K562 (cell line): Measurements from ENCODE around the gene ACOT7. TPM values are rescaled to one million over a fixed set of nuclear protein-coding genes. Genes with fewer than 3 reads are reported as not detected.

ENCODE experiments used
- ATAC-seq: fragments of 200-7000 bp; cut with Tn5 transposase; 3 replicates; pipeline ENCODE4 v1.9.1; 2020; ENCODE audit warnings: moderate library complexity
- BruUV-seq: library from RNA; stranded (reverse); fragments of 400-500 nt; replicated peaks from 2 replicates; lab custom pipeline; 2021; lab: Mats Ljungman, UMichigan
- CTCF ChIA-PET: fragments of 300-600 bp; formaldehyde crosslinking; extraction: SDS; loops from one replicate; lab custom pipeline; 2021; ENCODE audit warnings: low intra/inter-chr PET ratio; lab: Yijun Ruan, JAX
- POLR2A ChIA-PET: fragments of 300-600, 350-650 bp; sonication (Branson Sonifier 250); formaldehyde crosslinking; extraction: SDS; loops from one replicate; lab custom pipeline; 2021; ENCODE audit warnings: antibody characterized with exemption, inconsistent platforms; lab: Yijun Ruan, JAX
- DNase-seq, 4 experiments: peaks; one replicate each; pipeline versions ENCODE4 v3.0.0 to v3.0.0-alpha.2; 2011 to 2018; ENCODE audit warnings: low spot score in 3 of 4, mixed read lengths in 3 of 4; ENCODE audit errors: extremely low read depth in 1 of 4
- FAIRE-seq: peaks from 2 replicates; lab custom pipeline; 2011; peaks lifted over from hg19 to GRCh38; lab: Jason Lieb, UNC
- H2AFZ ChIP-seq: 2 replicates; pipeline ENCODE4 v1.6.0; 2011; ENCODE audit warnings: low read depth, low read length, control low read depth, inconsistent platforms
- H3K27ac ChIP-seq: fragments of 200-600 bp; 3 replicates; pipeline ENCODE4 v1.8.0; 2011; ENCODE audit warnings: low read depth, mild to moderate bottlenecking, control low read depth, inconsistent platforms, low read length, moderate library complexity, mixed read lengths; ENCODE audit errors: extremely low read depth
- H3K27me3 ChIP-seq, 2 experiments: fragments of 300-600 bp in 1 of 2; 2 replicates in 1 of 2; 3 replicates in 1 of 2; pipeline versions ENCODE4 v1.6.0 to v1.8.0; 2011; ENCODE audit warnings: inconsistent platforms in 2 of 2, low read length in 2 of 2, mild to moderate bottlenecking in 1 of 2, mixed read lengths in 1 of 2, moderate library complexity in 1 of 2; ENCODE audit not compliant: control insufficient read depth in 2 of 2, insufficient read depth in 2 of 2
- H3K36me3 ChIP-seq: fragments of 300-600 bp; 3 replicates; pipeline ENCODE4 v1.8.0; 2011; ENCODE audit warnings: mild to moderate bottlenecking, low read length, inconsistent platforms; ENCODE audit not compliant: control insufficient read depth, insufficient read depth
- H3K4me1 ChIP-seq, 2 experiments: fragments of 200-600 bp in 1 of 2; replicated peaks in 1 of 2; 2 replicates in 1 of 2; 3 replicates in 1 of 2; pipeline versions ENCODE4 v1.5.1 to v1.8.0; 2011; ENCODE audit warnings: inconsistent platforms in 2 of 2, low read length in 2 of 2, mild to moderate bottlenecking in 1 of 2, mixed read lengths in 1 of 2, moderate library complexity in 1 of 2; ENCODE audit not compliant: control insufficient read depth in 2 of 2, insufficient read depth in 2 of 2
- H3K4me2 ChIP-seq: 2 replicates; pipeline ENCODE4 v1.6.1; 2011; ENCODE audit warnings: low read length, control low read depth, inconsistent platforms, mixed read lengths; ENCODE audit not compliant: insufficient read depth
- H3K4me3 ChIP-seq: fragments of 200-600 bp; sonication (generic), shearing (Covaris generic); 2 replicates; pipeline ENCODE4 v1.5.1; 2016; ENCODE audit warnings: control low read depth, inconsistent platforms
- H3K79me2 ChIP-seq: fragments of 200-600 bp; 3 replicates; pipeline ENCODE4 v1.8.0; 2011; ENCODE audit warnings: low read length, inconsistent platforms; ENCODE audit not compliant: control insufficient read depth, insufficient read depth
- H3K9ac ChIP-seq, 2 experiments: 2 replicates each; pipeline versions ENCODE4 v1.6.0 to v1.6.1; 2011; ENCODE audit warnings: low read depth in 2 of 2, low read length in 2 of 2, control low read depth in 1 of 2, inconsistent platforms in 1 of 2, mild to moderate bottlenecking in 1 of 2, mixed read lengths in 1 of 2; ENCODE audit not compliant: insufficient read depth in 1 of 2
- H3K9me1 ChIP-seq: one replicate; pipeline ENCODE4 v1.6.0; 2011; ENCODE audit warnings: inconsistent platforms, mild to moderate bottlenecking, low read length, moderate library complexity; ENCODE audit not compliant: control insufficient read depth, insufficient read depth
- H3K9me3 ChIP-seq: replicated peaks from 2 replicates; pipeline ENCODE4 v1.5.1; 2011; ENCODE audit warnings: low read depth, low read length, inconsistent platforms; ENCODE audit not compliant: control insufficient read depth, insufficient read depth
- H4K20me1 ChIP-seq: replicated peaks from 2 replicates; pipeline ENCODE4 v1.6.1; 2011; ENCODE audit warnings: low read length, inconsistent platforms, mixed read lengths; ENCODE audit not compliant: control insufficient read depth, insufficient read depth
- CBFA2T2 ChIP-seq: fragments of 450-650 bp; conservative IDR thresholded peaks from 2 replicates; pipeline ENCODE4 v1.6.1; 2017; ENCODE audit warnings: mild to moderate bottlenecking
- CCAR2 ChIP-seq: fragments of 200-400 bp; formaldehyde crosslinking; IDR thresholded peaks from 2 replicates; pipeline ENCODE4 v1.6.1; 2017; ENCODE audit warnings: mild to moderate bottlenecking, low read depth, low read length
- NR2F6 ChIP-seq: fragments of 450-650 bp; formaldehyde crosslinking; IDR thresholded peaks from 2 replicates; pipeline ENCODE4 v1.4.0; 2020; ENCODE audit warnings: mild to moderate bottlenecking
- ZC3H11A ChIP-seq: IDR thresholded peaks from 2 replicates; pipeline ENCODE4 v1.6.1; 2012; ENCODE audit warnings: low read depth, low read length, improper control_type of control experiment
- WGBS: fragments of 100-300 bp; shearing (Covaris generic); methylation state at CpG from one replicate; pipeline ENCODE4 v1.1.6; 2016; ENCODE audit warnings: low coverage, mixed read lengths; ENCODE audit not compliant: insufficient coverage; ENCODE audit errors: missing lambda C conversion rate; 5-methylcytosine and 5-hydroxymethylcytosine counted together
- in situ Hi-C: fragments of 300-500 bp; cut with MboI; formaldehyde crosslinking; loops from 4 replicates; pipeline ENCODE4 v1.15.0; 2018; ENCODE audit warnings: inconsistent platforms, mixed read lengths
- intact Hi-C: fragments of 100-400 bp; cut with micrococcal nuclease; formaldehyde crosslinking; loops from 2 replicates; pipeline ENCODE4 v1.14.2; 2022
- polyA plus RNA-seq, 8 experiments: library from polyadenylated mRNA; depleted of rRNA in 4 of 8; stranded (reverse) in 5 of 8; unstranded in 3 of 8; fragments of >200 nt; fragmentation: Nextera tagmentation in 2 of 8; fragmentation: Illumina TruSeq in 1 of 8; extraction: Ambion mirVana in 2 of 8; extraction: Trizol in 1 of 8; gene quantifications; 2 replicates each; pipeline versions ENCODE4 v1.2.1 to v1.2.3, GENCODE V29; 2011 to 2014; ENCODE audit warnings: inconsistent platforms in 1 of 8, missing spikeins in 1 of 8
- total RNA-seq, 7 experiments: library from RNA; depleted of rRNA in 6 of 7; stranded (reverse); fragments of >200 nt in 6 of 7; fragmentation: Illumina TruSeq in 2 of 7; extraction: Trizol in 2 of 7; gene quantifications; 2 replicates each; pipeline versions ENCODE4 v1.2.1 to v1.2.3, GENCODE V29; 2011 to 2021; ENCODE audit warnings: low replicate concordance in 1 of 7

Gene ACOT7
- total and polyA plus RNA-seq, 9 of the 15 experiments (the other 6 are each of a cell fraction or from before 2014, with no cell fraction given) = 7.0 to 92.6 (median 37.2) TPM

- DNase-seq (no peak), FAIRE-seq (no peak), ATAC-seq (no peak)
- Histone ChIP-seq H3K9me3 (no peaks in the 10 kb centered on the region), H3K4me3 (no peak overlapping the region), H2AFZ (no peak overlapping the region), H3K4me2 (no peak overlapping the region), H3K9ac (no peak overlapping the region), H4K20me1 (peaks cover 16% of the 10 kb centered on the region; the same call in 1 of the 2 replicates), H3K27me3 (peaks cover 57 to 93% of the 10 kb centered on the region in 2 experiments), H3K27ac (no peak overlapping the region), H3K79me2 (no peaks in the 10 kb centered on the region), H3K9me1 (no peaks in the 10 kb centered on the region), H3K36me3 (no peaks in the 10 kb centered on the region), H3K4me1 (peaks cover 7 to 32% of the 10 kb centered on the region in 2 experiments)
- in situ Hi-C loops (no loop called here), intact Hi-C loops (no loop called here)
- CTCF ChIA-PET = no interaction called here
- TF ChIP-seq ZC3H11A = no peak
- 8% methylated on average over 8 of the region's 8 CpGs for WGBS
- BruUV-seq = no TSS peak
- POLR2A ChIA-PET = no interaction called here
Observed at GRCh38 chr1:6417961-6418667, 24.5 kb upstream of the ACOT7 start.

- in situ Hi-C loops = no loop called here
- POLR2A ChIA-PET = interaction anchor here (1.0 kb wide), 1 partner anchor 9 kb away, joined by 7 read pairs; no protein-coding TSS in a partner anchor
- H3K4me1 ChIP-seq = peaks cover 7 to 31% of the 10 kb centered on the region in 2 experiments
- intact Hi-C loops = no loop called here
- WGBS = 5% methylated on average over 5 of the region's 5 CpGs
- no peak overlapping the region for H2AFZ ChIP-seq
- H3K4me3 ChIP-seq = no peak overlapping the region
- no peaks in the 10 kb centered on the region for H3K9me1 ChIP-seq
- TF ChIP-seq CBFA2T2 (no peak), CCAR2 (no peak), NR2F6 (CRISPR knock-in tag) (no peak)
- no peak for ATAC-seq
- FAIRE-seq = no peak
- no peaks in the 10 kb centered on the region for H3K9me3 ChIP-seq
- no peak for DNase-seq
- no peak overlapping the region for H3K27ac ChIP-seq
- peaks cover 16% of the 10 kb centered on the region; the same call in 1 of the 2 replicates for H4K20me1 ChIP-seq
- H3K27me3 ChIP-seq = peaks cover 65 to 92% of the 10 kb centered on the region in 2 experiments
- H3K4me2 ChIP-seq = no peak overlapping the region
- no peak overlapping the region; a peak in 1 of 4 replicates for H3K9ac ChIP-seq
- CTCF ChIA-PET = no interaction called here
- H3K79me2 ChIP-seq = no peaks in the 10 kb centered on the region
- no TSS peak for BruUV-seq
- no peaks in the 10 kb centered on the region for H3K36me3 ChIP-seq
Observed at GRCh38 chr1:6416906-6417305, 23.3 kb upstream of the ACOT7 start.
